HepG2 (cell line): ENCODE measurements around the gene CPED1. TPM values are rescaled to one million over a fixed set of nuclear protein-coding genes. Genes with fewer than 3 reads are reported as not detected.

ENCODE experiments used
- ASH2L ChIP-seq: fragments of 300-600, 200-600 bp; sonication (generic); IDR thresholded peaks from 2 replicates; pipeline ENCODE4 v1.7.0; 2017; ENCODE audit warnings: low read depth, mild to moderate bottlenecking, moderate library complexity, mixed read lengths, low read length; ENCODE audit not compliant: insufficient read length
- ATF2 ChIP-seq: sonication (generic); formaldehyde crosslinking; IDR thresholded peaks from 2 replicates; pipeline ENCODE4 v1.4.0; 2020; ENCODE audit warnings: missing genetic modification reagents
- PITX1 ChIP-seq: sonication (generic); formaldehyde crosslinking; IDR thresholded peaks from 2 replicates; pipeline ENCODE4 v1.5.1; 2020; ENCODE audit warnings: mild to moderate bottlenecking, missing genetic modification reagents
- PLRG1 ChIP-seq: fragments of 450-650 bp; conservative IDR thresholded peaks from 2 replicates; pipeline ENCODE4 v1.6.1; 2016
- SMYD3 ChIP-seq: sonication (generic); formaldehyde crosslinking; IDR thresholded peaks from 2 replicates; pipeline ENCODE4 v1.8.1; 2023; ENCODE audit warnings: mild to moderate bottlenecking, missing genetic modification reagents
- STAT6 ChIP-seq: sonication (generic); formaldehyde crosslinking; IDR thresholded peaks from 2 replicates; pipeline ENCODE4 v1.4.0; 2020; ENCODE audit warnings: missing genetic modification reagents, mild to moderate bottlenecking, borderline replicate concordance
- THAP9 ChIP-seq: sonication (generic); formaldehyde crosslinking; IDR thresholded peaks from 2 replicates; pipeline ENCODE4; 2020; ENCODE audit warnings: missing genetic modification reagents, mild to moderate bottlenecking, borderline replicate concordance
- ZBTB40 ChIP-seq, 2 experiments: fragments of 450-650 bp in 1 of 2; sonication (generic) in 1 of 2; formaldehyde crosslinking in 1 of 2; IDR thresholded peaks; 2 replicates each; pipeline versions ENCODE4 v1.6.1 to v1.8.0; 2016 to 2022; ENCODE audit warnings: antibody characterized with exemption in 1 of 2, mild to moderate bottlenecking in 1 of 2, missing genetic modification reagents in 1 of 2
- ZBTB44 ChIP-seq: sonication (generic); formaldehyde crosslinking; IDR thresholded peaks from 2 replicates; pipeline ENCODE4 v1.4.0; 2020; ENCODE audit warnings: missing genetic modification reagents
- ZEB1 ChIP-seq: IDR thresholded peaks from 2 replicates; pipeline ENCODE4 v1.6.1; 2012; ENCODE audit warnings: mild to moderate bottlenecking, low read depth, inconsistent platforms; ENCODE audit not compliant: insufficient replicate concordance
- polyA plus RNA-seq, 8 experiments: library from polyadenylated mRNA; depleted of rRNA in 3 of 8; stranded (reverse) in 7 of 8; unstranded in 1 of 8; fragments of >200 nt; fragmentation: Illumina TruSeq in 4 of 8; extraction: Trizol in 4 of 8; gene quantifications; 2 replicates each; pipeline versions ENCODE4 v1.2.1 to v1.2.3, GENCODE V29; 2011 to 2016; ENCODE audit warnings: low read depth in 4 of 8, missing spikeins in 1 of 8, mixed read lengths in 1 of 8; ENCODE audit not compliant: insufficient read depth in 1 of 8
- total RNA-seq, 5 experiments: library from RNA; depleted of rRNA; stranded (reverse); fragments of >200 nt; fragmentation: Illumina TruSeq; extraction: Trizol; gene quantifications; 2 replicates each; pipeline ENCODE4 v1.2.3, GENCODE V29; 2016; ENCODE audit warnings: low read depth in 1 of 5

CPED1 gene
- total and polyA plus RNA-seq, 2 of the 13 experiments (the other 11 are each of a cell fraction or from before 2014, with no cell fraction given): 11.5 to 27.0 TPM

- no peak for TF ChIP-seq ZBTB40 (IDR thresholded peaks at IDR 0.05)
- TF ChIP-seq ZBTB40 (CRISPR knock-in tag; IDR thresholded peaks at IDR 0.05): no peak
- TF ChIP-seq ASH2L: peak; percentile 19
- no peak for TF ChIP-seq THAP9
- TF ChIP-seq PLRG1: no peak
- no peak for TF ChIP-seq PITX1 (CRISPR knock-in tag)
- no peak for TF ChIP-seq ATF2
- TF ChIP-seq SMYD3 (CRISPR knock-in tag): 0 out of 2 replicates have a peak, but pooled peaks have one; percentile 24
- no peak for TF ChIP-seq ZEB1
- no peak for TF ChIP-seq ZBTB44
- no peak for TF ChIP-seq STAT6 (CRISPR knock-in tag)
Observed at GRCh38 chr7:120951309-120951699, 37.2 kb upstream of the CPED1 start (continued).
